Skeletal muscle cell (primary cell): ENCODE measurements around the gene MUSTN1.

Source experiments
- DNase-seq: peaks from one replicate; pipeline ENCODE4 v3.0.0-alpha.2; 2010; ENCODE audit warnings: low read depth
- H3K4me3 ChIP-seq: 2 replicates; pipeline ENCODE4 v1.5.1; 2011; ENCODE audit warnings: low read depth, mild to moderate bottlenecking, control low read depth, low read length, moderate library complexity

MUSTN1 gene

DNA sequence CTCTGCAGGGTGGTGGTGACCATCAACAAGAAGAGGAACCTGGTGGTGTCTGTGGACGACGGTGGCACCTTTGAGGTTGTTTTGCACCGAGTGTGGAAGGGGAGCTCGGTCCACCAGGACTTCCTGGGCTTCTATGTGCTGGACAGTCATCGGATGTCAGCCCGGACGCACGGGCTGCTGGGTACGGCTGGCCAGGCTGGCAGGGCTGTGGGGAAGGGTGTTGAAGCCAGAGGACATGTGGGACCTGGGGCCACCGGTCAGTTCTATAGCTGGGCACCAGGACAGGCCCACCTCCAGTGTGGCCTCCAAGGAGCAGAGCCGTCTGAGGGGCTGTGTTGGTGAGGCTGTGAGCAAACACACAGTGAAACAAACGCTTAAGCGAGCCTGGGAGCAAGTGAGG is 44.1 kb downstream of the MUSTN1 start:
- DNase-seq, result no peak
- H3K4me3 ChIP-seq, result no peak overlapping the region

DNA sequence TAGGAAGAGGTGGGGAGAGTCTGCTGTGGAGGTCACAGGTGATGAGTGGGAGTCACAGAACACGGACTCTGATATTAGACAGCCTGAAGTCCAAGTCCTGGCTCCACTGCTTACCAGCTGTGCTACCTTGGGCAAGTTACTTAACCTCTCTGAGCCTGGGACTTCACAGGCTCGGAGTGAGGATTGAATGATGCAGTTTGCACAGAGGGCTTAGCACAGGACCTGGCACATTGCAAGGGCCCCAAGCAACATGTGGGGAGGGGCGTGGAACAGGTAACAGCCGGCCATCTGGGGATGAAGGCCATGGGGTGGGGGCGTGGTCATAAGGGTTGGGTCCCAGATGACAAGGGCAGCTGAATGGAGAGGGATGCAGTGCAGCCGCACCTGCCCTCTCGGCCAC is 44.5 kb downstream of the MUSTN1 start:
- H3K4me3 ChIP-seq, result no peak overlapping the region
- DNase-seq, result no peak

DNA sequence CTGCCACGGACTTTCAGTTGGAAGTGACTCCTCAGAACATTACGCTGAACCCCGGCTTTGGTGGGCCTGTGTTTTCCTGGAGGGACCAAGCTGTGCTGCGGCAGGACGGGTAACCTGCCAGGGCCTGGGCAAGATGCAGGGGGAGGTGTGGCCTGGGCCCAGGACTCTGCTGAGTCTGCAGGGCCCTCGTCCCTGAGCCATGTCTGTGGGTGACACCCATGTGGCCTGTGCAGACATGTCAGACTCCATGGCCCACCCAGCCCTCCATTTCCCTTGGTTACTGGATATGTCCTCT is 45.1 kb downstream of the MUSTN1 start:
- H3K4me3 ChIP-seq, result no peak overlapping the region
- no peak for DNase-seq

DNA sequence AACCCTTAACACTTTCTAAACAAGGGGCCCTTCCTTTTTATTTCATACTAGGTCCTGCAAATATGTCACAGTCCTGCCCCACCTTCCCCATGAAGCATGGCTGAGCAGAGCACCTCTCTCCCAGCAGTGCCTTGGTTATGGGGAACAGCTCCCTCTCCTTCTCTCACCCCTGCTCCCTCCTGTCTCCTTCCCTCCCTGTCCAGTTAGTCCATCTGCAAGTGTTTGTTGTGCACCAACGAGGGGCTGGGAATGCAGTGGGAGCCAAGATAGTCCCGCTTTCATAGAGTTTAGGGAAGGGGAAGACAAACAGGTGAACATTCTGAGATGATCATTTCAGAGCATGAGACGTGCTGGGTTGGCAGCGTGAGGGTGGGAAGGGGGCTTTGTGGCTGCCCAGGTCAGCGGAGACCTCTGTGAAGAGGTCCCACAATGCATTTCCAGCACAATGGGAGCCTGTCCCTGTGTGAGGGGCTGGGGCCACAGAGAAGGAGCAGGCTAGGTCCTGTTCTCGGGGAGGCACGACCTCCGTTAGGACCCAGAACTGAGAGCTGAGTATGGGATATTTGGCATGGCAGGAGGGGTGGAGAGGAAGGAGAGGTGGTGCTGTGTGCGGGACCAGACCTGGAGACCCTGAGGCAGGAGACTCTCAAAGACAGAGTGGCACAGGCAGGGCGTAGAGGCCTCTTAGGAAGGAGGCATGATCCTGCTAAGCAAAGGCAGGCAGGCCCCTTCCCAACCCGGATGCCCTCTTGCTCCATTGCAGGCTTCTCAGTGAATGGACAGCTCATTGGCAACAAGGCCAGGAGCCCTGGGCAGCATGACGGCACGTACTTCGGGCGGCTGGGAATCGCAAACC is 45.7 kb downstream of the MUSTN1 start:
- DNase-seq, result no peak

DNA sequence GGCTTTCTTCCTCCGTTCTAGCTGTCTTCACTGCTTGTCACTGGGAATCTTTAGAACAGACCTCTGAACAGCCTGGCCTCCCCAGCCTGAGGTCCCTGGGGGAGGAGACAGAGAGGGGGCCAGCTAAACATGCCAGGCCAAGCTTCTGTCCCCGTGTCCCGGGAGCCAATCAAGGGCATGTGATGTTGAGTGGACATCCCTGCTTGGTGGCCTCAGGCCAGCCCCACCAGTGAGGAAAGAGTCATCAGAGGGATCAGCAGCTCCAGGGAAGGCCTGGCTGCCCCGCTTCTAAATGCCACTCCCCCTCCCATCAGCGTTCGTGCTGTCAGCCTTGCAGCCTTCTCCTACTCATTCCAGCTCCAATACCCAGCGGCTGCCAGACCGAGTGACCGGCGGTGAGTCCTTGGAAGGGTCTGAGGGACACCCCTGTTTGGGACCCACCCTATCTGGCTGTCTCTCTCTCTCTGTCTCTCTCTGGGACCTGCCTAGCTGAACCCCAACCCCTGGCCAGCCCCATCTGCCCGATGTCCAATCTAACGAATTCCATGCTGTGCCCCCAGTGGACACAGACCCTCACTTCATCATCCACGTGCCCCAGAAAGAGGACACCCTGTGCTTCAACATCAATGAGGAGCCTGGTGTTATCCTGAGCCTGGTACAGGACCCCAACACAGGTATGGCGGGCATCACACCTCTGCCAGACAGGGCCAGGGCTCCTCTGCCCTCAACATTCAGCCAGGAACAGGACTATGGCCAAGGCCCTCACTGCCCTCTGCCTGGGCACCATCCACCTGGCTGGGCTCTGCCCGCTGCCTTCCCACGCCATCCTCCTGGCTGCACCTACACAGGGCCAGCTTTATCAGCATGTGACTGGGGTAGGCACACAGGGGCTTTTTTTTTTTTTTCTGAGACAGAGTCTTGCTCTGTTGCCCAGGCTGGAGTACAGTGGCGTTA is 46.9 kb downstream of the MUSTN1 start:
- no peak overlapping the region for H3K4me3 ChIP-seq
- no peak for DNase-seq

More for the DNA sequence above, 45.7 kb downstream of the MUSTN1 start:
- no peak overlapping the region for H3K4me3 ChIP-seq

DNA sequence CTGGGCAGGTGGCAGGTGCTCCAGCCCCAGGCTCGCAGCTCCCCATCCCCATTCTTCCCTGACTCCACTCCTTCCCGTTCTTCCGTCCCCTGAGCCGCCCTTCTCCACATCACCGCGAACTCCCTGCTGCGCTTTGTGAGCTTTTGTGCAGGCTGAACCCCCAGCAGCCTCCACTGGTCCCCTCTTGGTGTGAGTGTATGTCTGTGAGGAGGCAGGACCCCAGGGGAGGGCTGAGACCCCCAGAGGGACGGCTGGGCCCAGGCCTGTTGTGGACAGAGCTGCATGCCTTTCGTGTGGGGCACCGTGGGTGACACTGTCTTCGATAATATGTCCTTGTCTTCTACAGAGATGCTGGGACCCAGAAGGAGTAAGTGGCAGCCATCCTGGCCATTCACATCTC is 47.6 kb downstream of the MUSTN1 start:
- DNase-seq, result no peak
- no peak overlapping the region for H3K4me3 ChIP-seq

DNA sequence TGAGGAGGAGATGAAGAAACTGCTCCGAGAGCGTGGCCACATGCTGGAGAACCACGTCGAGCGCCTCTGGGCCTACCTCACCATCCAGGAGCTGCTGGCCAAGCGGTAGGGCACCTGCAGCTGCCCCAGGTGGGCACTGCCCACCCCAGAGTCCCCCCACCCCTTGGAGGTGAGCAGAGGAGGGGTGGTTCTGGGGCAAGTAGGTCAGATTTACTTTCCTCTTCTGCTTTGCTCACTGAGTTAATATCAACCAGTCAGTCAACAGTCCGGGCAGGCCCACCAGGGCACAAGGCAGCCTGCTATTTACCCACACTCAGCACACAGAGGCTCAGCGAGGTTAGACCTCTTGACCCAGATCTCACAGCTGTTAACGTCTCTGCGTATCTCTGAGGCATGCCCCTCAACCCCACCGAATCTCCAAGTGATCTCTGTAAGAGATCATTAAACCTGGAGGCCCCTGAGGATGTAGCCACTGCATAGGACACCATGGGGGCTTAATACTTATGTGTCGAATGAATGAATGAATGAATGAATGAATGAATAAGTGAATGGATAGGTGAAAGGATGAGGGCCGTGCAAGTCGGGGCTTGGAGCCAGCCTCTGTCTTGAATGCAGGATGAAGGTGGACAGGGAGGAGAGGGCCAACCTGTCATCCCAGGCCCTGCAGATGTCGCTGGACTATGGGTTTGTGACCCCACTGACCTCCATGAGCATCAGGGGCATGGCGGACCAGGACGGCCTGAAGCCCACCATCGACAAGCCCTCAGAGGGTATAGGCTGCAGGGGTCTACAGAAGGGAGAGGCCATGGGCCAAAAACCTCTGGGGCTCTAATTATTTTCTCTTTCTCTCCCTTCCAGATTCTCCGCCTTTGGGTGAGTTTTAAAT is 48.2 kb downstream of the MUSTN1 start:
- no peak for DNase-seq
- H3K4me3 ChIP-seq, result no peak overlapping the region

DNA sequence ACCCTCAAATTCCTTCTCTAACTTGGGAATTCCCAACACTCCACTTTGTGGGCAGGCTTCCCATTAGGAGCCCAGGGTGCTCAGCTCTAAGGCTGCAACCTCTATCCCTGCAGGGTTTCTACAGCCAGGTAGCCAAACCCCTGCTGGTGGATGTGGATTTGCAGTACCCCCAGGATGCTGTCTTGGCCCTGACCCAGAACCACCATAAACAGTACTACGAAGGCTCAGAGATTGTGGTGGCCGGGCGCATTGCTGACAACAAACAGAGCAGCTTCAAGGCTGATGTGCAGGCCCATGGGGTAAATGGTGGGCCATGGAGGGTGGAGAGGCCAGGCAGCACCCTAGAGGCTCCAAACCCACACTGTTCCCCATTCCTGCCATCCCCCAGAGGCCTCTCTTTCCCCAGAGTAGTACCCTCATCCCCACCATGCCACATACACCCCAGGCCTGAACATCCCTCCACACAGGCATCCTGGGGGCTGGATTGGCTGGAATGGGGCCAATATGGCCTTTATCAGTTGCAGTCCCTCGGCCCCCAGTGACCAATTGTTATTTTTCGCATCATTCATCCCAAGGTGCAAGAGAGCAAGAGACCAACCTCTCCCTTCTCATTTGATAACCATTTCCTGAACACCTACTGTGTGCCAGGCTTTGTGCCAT is 49.8 kb downstream of the MUSTN1 start:
- H3K4me3 ChIP-seq, result no peak overlapping the region
- DNase-seq, result no peak

DNA sequence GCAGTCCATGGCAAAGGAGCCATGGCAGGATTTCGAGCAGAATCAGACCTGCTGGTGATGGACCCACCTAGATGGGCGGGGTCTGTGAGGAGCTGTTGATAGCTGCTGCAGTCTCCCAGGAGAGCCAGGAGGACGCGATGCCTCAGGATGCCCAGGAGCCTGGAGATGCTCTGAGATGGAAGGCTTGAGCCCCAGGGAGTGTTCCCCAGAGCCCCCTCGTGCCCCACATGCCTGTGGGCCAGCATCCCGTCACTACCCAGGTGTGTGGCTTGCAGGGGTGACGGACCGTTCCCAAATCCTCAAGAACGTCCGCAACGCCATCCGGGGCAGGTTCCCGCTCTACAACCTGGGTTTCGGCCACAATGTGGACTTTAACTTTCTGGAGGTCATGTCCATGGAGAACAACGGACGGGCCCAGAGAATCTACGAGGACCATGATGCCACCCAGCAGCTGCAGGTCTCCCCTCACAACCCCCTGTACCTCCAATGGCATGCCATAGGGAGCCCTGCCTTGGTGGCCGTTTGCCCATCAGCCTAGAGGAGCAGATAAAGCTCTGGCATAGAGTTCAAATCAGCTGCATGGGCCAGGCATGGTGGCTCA is 50.7 kb downstream of the MUSTN1 start:
- DNase-seq, result no peak
- H3K4me3 ChIP-seq, result no peak overlapping the region

DNA sequence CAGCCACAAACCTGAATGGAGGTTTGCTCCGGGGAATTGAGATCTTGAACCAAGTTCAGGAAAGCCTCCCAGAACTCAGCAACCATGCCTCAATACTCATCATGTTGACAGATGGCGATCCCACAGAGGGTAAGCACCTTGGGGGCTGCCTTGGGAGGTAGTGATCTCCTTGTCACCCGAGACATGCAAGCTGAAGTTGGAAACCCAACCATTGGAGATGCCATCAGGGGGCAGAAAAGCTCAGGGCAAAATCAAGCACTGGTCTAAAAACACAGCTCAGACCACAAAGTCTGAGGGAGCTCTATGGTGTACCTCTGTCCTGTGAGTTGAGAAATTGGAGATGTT is 51.6 kb downstream of the MUSTN1 start:
- no peak for DNase-seq

More for the DNA sequence above, 51.6 kb downstream of the MUSTN1 start:
- H3K4me3 ChIP-seq, result no peak overlapping the region
